Bone marrow (tissue), 2 donors: ENCODE results near the gene CCL11.
A peak's percentile ranks its signal among the peaks of the same experiment; 100 is the strongest.

Experiments used
- DNase-seq, 2 donors: peaks; one replicate each; lab custom pipeline; 2025; lab: John Stamatoyannopoulos, UW

The CCL11 gene

DNA sequence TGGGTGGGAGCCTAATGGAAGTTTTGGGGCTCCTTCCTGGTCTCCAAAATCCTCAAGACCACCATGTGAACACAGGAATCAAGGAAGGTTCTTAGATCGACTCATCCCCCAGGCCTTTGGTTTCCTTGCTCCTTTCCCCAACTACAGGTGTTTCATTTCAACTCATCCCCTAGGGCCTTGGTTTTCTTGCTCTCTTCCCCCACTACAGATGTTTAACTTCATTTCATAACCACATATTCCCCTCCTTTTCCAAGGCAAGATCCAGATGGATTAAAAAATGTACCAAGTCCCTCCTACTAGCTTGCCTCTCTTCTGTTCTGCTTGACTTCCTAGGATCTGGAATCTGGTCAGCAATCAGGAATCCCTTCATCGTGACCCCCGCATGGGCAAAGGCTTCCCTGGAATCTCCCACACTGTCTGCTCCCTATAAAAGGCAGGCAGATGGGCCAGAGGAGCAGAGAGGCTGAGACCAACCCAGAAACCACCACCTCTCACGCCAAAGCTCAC is at the start of gene CCL11:
CCL11 (plus strand) TSS at position 457 of the 507 bp plus-strand sequence. CDS start 67 bp downstream, outside the sequence.
- no peak for DNase-seq

DNA sequence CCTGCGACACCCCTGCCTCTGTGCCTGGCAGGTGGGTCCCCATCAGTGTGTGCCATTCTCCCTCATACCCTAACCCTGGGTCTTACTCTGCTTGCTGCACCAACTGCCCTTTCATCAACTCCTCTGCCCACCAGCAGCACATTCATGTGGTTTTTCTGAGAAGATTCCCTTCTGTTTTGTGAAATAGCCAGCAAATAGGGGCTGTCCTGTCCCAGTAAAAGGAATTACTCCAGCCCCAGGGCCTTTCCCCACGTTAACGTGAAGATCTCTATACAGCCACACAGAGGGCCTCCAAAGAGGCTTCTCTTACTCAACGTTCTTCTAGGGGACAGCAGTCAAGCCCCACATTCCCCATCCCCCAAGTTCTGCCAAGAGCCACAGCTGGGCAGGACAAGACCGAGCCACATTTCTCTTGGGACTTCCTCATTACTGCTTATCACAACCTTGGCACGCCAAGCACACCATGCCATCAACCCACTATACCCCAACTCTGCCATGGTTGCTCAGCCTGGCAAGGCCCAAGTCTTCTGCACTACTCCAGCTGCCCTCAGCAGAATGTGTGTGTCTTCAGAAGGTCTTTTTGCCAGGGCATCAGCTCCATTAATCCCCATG is 49.2 kb upstream of the CCL11 start:
- DNase-seq: peak in 1 of 2 donors; percentile 80

DNA sequence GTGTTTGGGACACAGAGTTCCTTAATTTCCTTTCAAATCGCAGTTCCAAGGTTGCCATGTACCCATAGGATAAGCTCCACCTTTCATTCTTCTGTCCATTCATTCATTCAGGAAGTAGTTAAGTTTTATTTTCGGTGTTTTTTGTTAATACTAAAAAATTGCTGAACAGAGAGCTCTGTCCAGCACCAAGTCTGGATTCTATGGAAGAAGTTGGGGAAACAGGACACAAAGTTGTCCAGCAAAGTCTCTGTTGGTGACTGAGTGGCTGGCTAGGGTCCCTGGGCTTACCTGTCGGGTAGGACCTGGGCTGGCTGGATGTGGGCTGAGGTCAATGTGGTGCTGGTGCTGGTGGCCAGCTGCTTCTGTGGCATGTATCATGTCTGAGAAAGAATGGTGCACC is 48.1 kb upstream of the CCL11 start:
- no peak for DNase-seq

DNA sequence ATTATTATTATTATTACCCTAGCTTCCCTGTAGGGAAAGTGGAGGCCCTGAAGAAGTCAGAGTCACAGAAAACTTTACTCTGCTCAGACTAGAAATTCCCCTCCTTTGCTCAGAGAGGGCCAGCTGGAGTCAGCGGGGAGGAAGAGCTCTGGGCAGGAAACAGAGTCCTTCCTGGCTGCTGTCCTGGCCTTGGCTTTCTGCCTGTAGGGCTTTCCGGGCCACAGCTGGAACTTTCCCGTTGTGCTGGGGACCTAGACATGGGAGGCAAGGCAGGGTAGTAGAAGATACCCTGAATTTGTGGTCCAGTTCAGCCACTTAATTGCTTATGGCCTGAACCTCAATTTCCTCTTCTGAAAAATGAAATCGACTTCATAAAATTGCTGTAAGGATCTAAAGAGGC is 44.5 kb upstream of the CCL11 start:
- peak in 1 of 2 donors; percentile 40 for DNase-seq

DNA sequence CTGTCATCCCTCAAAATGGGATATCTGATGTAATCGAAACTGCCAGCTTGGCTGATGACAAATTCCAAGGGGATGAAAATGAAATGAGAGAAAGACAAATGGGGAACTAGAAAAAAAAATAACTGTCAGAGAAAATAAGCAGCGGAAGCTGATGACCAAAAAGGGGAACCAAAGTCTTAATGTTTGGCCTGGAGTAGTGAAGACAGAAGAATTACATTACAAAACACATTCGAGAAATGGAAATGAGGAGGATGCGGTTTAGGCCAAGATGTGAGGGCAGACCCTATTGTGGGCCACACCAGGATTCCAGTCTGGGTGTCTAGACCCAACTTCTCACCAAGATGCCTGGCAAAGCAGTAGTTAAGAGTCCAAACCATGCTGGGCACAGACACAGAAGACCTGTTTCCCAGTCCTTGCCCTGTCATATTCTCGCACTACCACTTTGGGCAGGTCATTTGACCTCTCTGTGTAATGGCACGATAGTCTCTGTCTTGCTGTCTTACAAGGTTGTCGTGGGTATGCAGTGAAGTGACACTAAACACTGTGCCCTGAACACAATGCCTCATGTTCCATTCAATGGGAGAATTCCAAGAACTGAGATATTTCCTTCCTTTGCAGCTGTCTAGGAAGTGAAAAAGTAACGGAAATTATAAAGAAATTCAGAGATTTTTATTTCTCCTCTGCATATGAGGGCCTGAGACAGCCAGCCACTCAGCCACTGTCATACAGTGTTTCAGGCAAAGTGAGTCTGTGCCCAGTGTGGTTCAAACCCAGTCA is 42.8 kb upstream of the CCL11 start:
- DNase-seq: peak; percentile 29 to 92

DNA sequence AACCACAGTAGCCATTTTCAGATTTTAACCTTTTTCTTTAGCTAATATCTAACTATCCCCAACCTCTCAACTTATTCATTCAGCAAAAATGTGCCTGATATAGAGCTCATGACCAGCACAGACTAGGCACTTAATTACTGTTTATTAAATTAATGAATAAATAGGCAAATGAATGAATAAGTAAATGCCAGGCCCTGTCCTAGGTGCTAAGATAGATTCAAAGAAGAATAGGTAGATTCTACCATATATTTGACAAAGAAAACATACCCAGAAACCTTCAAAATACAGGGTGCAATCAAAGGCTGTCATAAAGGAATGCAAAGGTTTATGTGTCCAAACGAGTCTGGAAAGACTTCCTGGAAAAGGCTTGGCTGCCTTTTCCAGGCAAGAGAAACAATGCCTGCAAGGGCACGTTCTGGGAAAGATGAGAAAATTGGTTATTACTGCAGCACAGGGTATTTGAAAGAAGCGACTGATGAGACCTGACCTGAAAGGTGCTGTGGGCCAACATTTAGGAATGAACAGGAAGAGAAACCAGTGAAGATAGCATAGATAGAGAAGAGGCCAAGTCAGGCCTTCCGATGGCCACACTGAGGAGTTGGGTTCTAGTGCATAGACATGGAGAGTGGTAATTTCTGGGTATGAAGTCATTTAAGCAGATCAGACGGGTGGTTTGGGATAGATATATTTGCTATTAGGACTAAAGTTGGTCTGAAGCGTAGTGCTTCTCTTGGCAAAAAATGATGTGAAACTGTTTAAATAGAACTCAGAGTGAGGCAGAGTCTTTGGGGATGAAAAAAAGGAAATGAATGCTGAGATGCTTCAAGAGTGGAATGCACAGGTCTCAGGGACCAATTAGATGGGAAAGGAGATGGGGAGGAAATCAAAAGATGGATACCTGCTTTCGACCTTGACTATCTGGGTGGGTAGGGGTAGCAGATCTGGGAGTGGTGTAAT is 41.9 kb upstream of the CCL11 start:
- no peak for DNase-seq

DNA sequence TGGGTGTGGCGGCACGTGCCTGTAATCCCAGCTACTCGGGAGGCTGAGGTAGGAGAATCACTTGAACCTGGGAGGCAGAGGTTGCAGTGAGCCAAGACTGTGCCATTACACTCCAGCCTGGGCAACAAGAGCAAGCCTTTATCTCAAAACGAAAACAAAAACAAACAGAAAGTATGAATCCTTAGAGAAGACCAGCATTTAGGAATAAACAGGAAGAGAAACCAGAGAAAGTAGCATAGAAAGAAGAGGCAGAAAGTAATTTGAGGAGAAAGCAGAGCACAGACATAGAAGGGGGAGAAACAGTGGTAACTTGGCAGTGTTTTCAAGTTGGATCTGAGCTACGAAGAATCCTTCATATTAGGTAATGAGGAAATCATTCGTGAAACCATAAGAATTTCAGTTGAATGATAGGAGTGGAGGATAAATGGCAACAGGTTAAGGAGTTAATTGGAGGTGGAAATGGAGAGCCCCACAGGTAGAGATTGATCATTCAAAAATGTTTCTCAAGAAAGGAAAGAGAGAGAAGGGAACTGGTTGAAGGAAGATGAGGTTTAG is 40.1 kb upstream of the CCL11 start:
- no peak for DNase-seq

DNA sequence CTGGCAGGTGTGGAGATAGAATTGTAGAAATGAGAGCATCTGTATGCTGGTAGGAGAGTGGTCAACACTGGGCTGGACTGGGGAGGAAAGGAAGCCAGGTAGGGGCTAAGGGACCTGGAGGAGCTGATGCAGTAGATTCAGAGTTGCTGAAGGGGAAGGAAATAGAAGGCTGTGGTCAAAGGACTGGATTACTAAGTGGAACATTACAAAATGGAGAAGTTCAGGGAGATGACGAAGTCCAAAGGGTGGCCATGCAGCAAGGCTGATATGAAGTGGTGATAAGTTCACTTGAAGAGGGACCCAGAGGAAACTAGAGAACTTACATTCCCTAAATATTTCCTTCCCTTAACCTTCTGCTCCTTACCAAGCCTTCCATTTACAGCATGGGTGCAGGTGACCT is 39.1 kb upstream of the CCL11 start:
- DNase-seq: peak in 1 of 2 donors; percentile 88

DNA sequence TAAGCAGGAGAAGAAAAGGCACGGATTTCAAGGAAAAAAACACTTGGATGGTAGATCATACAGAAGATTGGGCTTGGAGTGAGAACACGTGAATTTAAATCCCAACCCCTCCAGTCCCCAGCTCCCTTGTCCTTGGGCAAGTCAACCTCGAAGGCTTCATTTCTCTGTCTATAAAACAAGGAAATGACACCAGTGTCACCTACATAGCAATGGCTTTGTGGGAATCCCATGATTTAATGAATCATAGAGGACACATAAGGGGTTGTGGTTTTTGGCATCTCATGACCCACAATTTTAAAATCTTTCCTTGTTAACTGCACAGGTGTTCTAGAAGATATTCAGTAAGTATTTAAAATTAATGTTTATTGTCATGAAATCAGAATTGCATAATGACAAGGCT is 38.7 kb upstream of the CCL11 start:
- DNase-seq: no peak

DNA sequence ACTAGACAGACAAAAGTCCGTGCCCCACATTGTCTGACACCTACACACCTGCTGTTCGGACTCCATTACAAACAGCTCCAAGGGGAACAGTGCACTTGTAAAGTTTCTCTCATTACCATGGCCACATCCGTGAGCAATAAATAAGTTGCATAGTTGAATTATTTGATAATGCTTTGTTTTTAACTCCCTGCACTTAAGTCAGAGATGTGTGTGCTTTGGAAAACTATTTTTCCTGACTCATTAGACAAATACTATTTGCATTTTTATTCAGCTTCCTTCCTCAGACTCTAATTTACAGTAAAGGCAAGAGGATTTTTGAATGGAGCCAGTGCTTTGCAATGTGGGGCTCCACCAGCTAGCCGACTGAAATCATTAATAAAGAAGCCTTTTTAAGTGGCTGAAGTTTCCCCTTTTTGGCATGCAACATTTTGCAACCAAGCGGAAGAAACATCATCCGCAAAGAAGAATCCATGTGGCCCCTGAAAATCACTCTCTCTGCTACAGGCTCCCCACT is 37.0 kb upstream of the CCL11 start:
- DNase-seq: no peak

DNA sequence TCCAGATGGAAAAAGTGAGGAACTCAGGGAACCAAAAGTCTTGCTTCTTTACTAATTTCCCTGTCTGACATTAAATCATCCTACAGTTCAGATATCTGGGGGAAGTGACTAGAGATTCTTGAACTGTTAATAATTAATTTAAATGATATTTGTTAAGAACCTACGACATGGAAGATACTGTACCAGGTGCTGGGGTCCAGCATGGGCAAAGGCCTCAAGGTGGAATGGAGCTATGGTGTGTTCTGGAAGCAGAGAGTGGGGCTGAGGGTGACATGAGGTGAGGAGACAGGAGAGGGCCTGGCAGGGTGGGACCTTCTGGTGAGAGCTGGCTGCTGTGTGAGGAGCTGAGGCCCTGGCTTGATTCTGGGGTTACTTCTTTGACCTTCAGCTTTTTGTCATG is 36.5 kb upstream of the CCL11 start:
- DNase-seq: no peak

DNA sequence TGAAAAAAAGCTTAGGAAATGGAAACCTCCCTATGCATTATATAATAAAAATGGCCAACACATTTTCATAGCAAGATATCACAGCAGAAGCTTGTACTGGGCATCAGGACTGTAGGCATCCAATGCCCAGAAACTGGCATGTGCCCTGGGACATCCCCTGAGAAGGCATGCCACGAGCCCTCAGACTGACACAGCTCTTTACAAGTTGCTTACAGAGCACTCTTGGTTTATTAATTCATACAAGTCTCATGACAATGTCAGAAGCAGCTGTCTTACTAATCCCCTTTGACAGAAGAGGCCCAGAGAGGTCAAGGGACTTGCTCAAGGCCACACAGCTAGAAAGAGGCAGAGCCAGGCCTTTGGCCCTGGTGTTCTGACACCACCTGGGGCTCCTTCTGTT is 36.1 kb upstream of the CCL11 start:
- no peak for DNase-seq

DNA sequence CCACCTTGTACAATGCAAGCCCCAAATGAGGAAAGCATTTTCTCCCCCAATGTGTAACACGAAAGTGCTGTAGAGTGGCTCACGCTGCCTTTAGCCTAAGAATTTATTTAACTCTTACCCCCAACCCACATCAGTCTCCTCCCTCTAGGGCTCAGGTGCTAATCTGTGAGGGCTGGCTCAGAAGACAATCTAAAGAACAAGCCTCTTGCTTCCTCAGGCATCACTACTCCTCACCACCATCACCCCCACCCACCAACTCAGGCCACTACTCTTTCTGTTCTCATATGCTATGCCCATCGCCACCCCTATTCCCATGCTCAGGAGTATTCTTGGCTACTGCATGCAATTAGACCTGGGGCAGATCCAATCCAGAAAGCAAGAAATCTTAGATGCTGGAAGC is 34.4 kb upstream of the CCL11 start:
- no peak for DNase-seq

DNA sequence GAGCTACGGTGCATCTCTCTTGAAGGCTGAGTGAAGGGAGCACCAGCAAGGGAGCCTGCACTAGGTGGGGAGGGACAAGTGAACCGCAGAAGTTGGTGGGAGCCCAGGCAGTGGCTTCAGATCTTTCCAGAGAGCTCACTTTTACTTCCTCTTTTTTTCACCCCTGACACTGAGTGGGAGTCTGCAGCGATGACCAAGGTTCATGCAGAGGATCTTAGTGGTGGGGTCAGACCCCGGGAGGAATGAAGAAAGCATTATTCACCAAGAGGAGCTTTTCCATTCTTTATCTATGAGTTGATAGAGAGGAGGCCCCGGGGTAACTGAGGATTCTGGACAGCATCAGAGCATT is 33.5 kb upstream of the CCL11 start:
- peak in 1 of 2 donors; percentile 81 for DNase-seq

DNA sequence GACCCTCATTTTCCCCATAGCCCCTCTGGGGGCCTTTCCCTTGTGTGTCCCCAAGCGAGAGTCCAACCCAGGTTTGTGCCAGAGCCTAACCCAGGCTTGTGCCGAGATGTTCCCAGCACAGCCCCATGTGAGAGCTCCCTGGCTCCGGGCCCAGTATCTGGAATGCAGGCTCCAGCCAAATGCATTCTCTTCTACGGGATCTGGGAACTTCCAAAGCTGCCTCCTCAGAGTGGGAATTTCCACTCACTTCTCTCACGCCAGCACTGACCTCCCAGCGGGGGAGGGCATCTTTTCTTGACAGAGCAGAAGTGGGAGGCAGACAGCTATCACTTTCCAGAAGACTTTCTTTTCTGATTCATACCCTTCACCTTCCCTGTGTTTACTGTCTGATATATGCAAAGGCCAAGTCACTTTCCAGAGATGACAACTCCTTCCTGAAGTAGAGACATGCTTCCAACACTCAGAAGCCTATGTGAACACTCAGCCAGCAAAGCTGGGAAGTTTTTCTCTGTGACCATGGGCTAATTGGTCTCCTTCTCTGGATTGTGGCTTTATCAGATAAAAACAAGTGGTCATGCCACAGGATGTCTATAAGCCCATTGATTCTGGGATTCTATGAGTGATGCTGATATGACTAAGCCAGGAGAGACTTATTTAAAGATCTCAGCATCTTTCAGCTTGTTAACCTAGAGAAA is 33.0 kb upstream of the CCL11 start:
- DNase-seq: no peak

DNA sequence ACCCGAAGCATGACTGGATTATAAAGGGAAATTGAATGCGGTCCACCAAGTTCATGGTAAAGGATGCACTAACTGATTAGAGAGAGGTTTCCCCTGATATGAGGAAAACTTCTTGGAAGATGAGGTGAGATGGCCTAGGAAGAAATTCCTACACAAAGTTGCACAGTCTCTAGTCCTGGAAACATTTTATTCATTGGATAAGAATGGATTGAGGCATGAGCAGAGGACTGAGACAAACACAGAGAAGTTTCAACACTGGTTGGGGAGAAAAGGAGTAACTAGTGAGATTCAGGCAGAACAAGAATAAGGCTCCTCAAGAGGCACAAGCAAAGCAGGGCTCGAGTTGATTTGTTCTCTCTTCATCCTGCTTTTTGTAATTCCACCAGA is 32.4 kb upstream of the CCL11 start:
- no peak for DNase-seq

DNA sequence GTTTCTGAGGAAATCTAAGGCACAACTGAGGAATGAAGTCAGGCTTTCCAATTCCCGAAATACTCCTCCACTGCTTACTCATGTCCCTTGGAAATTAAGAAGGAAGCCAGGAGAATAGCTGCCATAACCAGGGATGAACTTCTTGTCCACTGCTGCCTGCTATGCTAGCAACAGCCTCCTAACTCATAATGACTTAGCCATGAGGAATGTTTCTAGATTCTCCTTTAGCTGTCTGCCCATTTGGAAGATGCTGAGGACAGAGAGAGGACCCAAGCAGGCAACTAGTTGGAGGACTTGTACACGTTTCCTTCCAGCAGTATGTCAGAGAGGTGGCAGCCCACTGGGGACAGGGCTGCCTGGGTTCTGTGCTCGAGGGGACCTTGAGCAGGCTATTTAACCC is 31.4 kb upstream of the CCL11 start:
- DNase-seq: no peak

DNA sequence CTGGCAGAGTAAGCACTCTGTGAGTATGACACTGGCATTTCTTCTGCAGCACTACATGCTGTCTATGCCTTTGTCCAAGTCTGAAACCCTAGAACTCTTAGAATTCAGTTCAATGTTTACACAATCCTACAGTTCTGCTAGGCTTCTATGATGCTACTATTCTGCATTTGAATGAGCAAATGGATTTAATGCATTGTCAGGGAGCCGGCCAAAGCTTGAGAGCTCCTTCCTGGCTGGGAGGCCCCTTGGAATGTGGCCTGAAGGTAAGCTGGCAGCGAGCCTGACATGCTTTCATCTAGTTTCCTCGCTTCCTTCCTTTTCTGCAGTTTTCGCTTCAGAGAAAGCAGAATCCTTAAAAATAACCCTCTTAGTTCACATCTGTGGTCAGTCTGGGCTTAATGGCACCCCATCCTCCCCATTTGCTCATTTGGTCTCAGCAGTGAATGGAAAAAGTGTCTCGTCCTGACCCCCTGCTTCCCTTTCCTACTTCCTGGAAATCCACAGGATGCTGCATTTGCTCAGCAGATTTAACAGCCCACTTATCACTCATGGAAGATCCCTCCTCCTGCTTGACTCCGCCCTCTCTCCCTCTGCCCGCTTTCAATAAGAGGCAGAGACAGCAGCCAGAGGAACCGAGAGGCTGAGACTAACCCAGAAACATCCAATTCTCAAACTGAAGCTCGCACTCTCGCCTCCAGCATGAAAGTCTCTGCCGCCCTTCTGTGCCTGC is 30.7 kb upstream of the CCL11 start, which contains the start of gene CCL2:
CCL2 (plus strand) TSS at position 635 of the 730 bp plus-strand sequence; CDS start at position 700, 65 bp downstream.
- no peak for DNase-seq

DNA sequence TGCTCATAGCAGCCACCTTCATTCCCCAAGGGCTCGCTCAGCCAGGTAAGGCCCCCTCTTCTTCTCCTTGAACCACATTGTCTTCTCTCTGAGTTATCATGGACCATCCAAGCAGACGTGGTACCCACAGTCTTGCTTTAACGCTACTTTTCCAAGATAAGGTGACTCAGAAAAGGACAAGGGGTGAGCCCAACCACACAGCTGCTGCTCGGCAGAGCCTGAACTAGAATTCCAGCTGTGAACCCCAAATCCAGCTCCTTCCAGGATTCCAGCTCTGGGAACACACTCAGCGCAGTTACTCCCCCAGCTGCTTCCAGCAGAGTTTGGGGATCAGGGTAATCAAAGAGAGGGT is 30.2 kb upstream of the CCL11 start:
- no peak for DNase-seq

DNA sequence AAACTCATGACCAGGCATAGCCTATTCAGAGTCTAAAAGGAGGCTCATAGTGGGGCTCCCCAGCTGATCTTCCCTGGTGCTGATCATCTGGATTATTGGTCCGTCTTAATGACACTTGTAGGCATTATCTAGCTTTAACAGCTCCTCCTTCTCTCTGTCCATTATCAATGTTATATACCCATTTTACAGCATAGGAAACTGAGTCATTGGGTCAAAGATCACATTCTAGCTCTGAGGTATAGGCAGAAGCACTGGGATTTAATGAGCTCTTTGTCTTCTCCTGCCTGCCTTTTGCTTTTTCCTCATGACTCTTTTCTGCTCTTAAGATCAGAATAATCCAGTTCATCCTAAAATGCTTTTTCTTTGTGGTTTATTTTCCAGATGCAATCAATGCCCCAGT is 29.7 kb upstream of the CCL11 start:
- no peak for DNase-seq
